HG03280 (cell line): Measurements from ENCODE around the gene RNF207.

ENCODE experiments used
- ATAC-seq: cut with Tn5 transposase; IDR thresholded peaks from one replicate; pipeline ENCODE4 v1.9.1; 2021; ENCODE audit warnings: mild to moderate bottlenecking, moderate library complexity; ENCODE audit not compliant: unreplicated experiment

The RNF207 gene

DNA sequence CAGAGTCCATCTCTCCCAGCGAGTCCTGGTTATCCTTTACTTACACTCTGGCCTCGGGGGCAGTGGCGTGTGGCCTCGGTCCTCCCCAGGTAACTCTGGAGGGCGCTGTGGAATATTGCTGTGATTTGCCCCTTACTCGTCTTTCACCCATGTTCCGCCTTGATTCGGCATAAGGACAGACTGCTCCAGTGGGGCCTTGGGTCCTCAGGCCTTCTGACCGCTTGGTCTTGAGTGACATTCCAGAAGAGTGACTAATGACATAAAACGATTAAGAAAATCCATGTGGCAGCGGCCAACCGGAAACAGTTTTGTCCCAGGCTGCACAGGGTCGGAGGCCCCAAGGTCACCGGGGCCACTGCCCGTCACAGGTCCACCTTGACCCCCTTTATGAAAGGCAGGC, 18.8 kb downstream of the RNF207 start:
- no peak for ATAC-seq

DNA sequence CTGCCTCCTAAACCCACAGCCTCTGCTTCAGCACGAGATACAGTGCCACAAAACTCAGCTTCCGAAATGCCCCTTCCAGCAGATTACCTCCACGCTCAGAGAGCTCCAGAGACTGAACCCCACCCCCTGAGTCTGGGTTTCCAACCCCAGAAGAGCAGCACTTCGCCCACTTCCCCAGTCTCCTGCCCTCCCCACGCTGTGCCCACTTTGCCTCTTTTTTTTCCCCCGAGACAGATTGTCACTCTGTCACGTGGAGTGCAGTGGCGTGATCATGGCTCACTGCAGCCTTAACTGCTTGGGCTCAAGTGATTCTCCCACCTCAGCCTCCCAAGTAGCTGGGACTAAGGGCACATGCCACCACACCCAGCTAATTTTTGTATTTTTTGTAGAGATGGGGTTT, 19.7 kb downstream of the RNF207 start:
- ATAC-seq, result no peak

DNA sequence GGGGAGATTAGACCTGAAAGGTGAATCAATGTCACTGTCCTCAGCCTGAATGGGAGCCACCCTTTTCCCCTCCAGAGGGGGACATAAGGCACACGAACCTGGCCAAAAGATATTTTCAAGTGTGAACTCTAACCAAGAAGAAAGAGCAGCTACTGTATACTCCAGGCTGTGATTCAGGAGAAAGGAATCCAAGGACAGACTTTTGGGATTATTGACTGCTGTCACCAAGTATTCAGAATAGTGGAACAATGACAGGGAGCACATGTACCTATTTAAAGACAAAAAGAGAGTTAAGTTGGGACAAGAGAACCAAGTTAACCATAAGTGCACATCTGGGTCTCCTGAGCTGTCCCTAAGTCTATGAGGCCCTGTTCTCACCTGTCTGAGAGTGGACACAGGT, 27.5 kb downstream of the RNF207 start:
- ATAC-seq, result no peak

- ATAC-seq, result no peak
Measured at GRCh38 chr1:6234502-6235295, 28.8 kb downstream of the RNF207 start.

DNA sequence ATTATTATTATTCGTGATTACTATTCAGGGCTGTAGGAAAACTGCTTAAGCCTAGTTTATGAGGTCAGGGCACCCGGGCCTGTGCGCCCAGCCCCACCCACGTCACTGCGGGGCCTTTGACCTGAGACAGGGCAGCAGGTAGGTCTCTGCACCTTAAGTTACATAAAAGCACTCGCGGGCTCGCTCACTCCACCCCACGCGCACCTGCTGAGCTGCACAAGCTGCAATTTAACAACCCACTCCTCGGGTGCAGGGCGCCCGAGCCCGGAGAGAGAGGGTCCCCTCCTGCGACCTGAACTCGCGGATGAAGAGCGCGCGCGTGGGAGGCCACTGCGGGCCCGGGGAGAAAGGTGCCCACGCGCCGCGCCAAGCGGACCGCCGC, 29.4 kb downstream of the RNF207 start:
- ATAC-seq, result no peak

DNA sequence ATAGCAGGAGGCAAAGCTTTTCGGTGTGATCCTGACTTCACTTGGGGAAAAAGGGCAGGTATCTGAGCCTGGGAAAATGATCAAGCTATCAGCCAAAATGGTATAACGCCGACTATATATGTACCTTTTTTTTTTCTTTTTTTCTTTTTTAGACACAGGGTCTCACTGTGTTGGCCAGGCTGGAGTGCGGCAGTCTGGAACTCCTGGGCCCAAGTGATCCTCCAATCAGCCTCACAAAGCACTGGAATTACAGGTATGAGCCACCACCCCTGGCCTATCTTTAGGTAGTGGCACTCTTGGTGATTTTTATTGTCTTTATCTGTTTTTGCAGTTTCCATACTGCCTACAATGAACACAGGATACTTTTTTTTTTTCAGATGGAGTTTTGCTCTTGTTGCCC, 31.2 kb downstream of the RNF207 start:
- no peak for ATAC-seq

GRCh38 chr1:6239213-6239752, 33.4 kb downstream of the RNF207 start:
- ATAC-seq, result no peak

- no peak for ATAC-seq
Measured at GRCh38 chr1:6239950-6240768, 34.2 kb downstream of the RNF207 start.

DNA sequence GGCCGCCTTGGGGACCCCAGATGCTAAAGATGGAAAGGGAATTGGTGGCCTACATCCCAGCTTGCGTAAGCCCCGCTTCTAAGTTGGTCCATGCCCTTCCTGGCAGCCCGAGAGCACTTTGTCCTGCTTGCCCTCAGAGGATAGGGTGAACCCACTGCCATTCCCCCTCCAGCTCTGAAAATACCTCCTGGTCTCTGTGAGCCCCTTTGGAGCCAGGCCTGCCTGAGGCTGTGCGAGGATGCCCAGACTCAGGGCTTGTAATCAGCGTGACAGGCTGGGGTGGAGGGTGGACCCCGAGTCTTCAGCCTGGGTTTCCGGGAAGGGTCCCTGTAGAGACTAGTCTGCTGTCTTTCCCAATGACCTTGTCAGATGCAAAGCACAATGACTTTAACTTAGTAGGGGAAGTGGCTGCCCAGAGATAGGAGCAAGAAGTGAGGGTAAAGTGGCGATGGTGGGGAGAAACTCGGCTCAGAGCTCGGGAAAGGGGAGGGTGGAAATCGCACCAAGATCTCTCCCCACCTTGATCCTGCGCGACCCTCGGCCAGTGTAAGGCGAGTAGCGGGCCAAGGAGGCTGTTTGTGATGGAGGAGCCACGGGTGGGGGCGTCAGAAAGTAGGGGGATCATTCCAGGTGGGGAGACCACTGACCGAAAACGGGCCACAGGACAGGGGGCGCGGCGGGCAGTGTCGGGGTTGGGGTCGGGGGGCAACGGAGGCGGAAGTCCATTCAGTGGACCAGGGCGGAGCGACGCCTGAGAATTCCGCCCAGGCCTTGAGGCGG, 35.4 kb downstream of the RNF207 start:
- no peak for ATAC-seq

DNA sequence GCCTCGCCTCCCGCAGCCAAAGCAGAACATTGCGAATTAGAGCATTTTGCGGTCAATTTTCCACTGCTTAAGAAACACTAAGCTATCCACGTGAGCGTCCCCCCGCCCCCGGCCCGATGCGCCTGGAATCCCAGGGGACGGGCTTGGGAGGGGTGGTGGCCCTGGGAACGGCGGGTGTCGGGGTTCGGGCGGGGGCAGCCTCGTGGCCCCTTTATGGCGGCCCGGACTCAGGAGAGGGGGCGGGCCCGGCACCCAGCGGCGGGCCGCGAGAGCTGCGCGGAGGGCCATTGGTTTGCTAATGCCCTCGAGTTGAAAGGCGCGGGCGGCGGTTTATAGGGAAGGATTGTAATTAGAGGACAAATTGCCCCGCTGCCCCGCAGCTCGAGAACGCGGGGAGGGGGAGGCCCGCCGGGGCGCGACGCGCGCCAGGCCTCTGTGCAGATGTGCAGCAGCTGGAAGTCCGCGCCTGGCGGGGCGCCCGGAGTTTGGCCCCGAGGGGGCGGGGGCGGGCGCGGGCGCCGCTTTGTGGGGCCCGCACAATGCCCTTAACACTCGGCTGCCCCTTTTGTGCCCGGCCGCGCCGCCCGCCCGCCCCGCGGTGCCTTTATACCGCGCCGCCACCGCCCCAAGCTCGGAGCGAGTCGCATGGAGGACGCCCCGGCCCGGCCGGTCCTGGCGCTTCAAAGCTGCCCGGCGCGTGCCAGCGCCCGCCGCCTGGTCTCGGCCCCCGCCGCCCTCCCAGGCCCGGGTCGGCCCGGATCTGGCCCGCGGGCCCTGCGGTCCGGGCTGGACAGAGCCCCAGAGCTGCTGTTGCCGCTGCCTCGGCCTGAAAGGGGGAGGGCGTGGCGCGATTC, 36.2 kb downstream of the RNF207 start:
- no peak for ATAC-seq

GRCh38 chr1:6243053-6243834, 37.3 kb downstream of the RNF207 start:
- no peak for ATAC-seq

- no peak for ATAC-seq
Measured at GRCh38 chr1:6243993-6244392, 38.1 kb downstream of the RNF207 start, which contains the start of gene HES3. Gene HES3, plus strand, starts transcription at chr1:6244179. Its CDS starts 187 bp downstream, at chr1:6244366.

- no peak for ATAC-seq
Measured at GRCh38 chr1:6244401-6245049, 38.6 kb downstream of the RNF207 start.

- peak; percentile 61 for ATAC-seq
Measured at GRCh38 chr1:6245086-6245868, 39.4 kb downstream of the RNF207 start.

DNA sequence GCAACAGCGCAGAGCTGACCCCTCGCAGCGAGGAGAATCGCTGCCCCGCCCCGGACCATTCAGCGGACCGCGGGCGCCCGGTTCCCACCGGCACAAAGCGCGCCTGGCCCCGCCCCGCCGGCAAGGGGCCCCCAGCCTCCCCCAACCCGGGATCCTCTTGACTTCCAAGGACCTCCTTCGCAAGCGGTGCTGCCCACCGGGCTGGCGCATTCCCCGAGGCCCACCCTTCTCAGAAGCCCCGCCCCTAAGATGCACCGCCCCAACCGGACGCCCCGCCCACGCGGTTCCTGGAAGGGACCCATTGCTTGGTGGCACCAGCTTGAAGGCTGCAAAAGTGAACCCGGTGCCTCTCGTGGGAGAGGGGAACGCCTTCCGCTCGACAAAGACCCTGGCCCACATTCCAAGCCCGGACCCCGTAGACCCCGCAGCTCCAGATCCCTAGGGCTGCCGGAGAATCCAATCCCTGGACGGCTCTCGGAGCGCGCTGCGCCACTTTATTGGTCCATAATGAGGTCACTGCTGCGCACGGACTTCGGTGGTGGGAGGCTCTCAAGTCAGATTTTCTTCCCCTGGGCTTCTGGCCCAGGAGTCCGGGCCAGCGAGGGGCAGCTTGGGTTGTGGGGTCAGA, 40.1 kb downstream of the RNF207 start:
- ATAC-seq, result peak; percentile 12

GRCh38 chr1:6246497-6247467, 40.9 kb downstream of the RNF207 start:
- ATAC-seq, result peak; percentile 39
